Lower leg skin (tissue), 4 donors: ENCODE measurements around the gene NUDT22. TPM values are rescaled to one million over a fixed set of nuclear protein-coding genes. Genes with fewer than 3 reads are reported as not detected.

ENCODE experiments used
- DNase-seq, 2 donors: peaks; one replicate each; pipeline ENCODE4 v3.0.0-alpha.2; 2019; ENCODE audit warnings: low spot score in 2 of 2
- H3K4me3 ChIP-seq: fragments of 200-600 bp; sonication (generic); 2 replicates; pipeline ENCODE4 v1.5.1; 2017; ENCODE audit warnings: mild to moderate bottlenecking, low read depth; ENCODE audit not compliant: poor library complexity, severe bottlenecking
- POLR2A ChIP-seq, 2 donors: fragments of 450-650 bp; IDR thresholded peaks; one replicate each; pipeline ENCODE4 v1.6.1; 2016 to 2017; ENCODE audit warnings: antibody characterized with exemption in 2 of 2, mild to moderate bottlenecking in 1 of 2, moderate library complexity in 1 of 2
- WGBS, 2 donors: methylation state at CpG; one replicate each; pipeline ENCODE4 v1.1.5; 2018; 5-methylcytosine and 5-hydroxymethylcytosine counted together
- intact Hi-C: fragments of 100-400 bp; cut with DNase I; formaldehyde crosslinking; loops from one replicate; pipeline ENCODE4 v1.15.0; 2023; ENCODE audit warnings: low total_unique reads
- total RNA-seq, 4 donors: library from RNA; depleted of rRNA; stranded (reverse); fragments of >200 nt; gene quantifications; one replicate each; pipeline ENCODE4 v1.1.0, GENCODE V29; 2016
- TF ChIP-seq, protein P1 (sequence below), 3 donors: fragments of 450-650 bp; IDR thresholded peaks; one replicate each; pipeline ENCODE4 v1.5.1; 2016; ENCODE audit warnings: antibody characterized with exemption in 3 of 3, mild to moderate bottlenecking in 3 of 3, moderate library complexity in 2 of 3

NUDT22 gene
- total RNA-seq, 4 donors from 2014 or later, result 44.7 to 75.6 (median 68.3) TPM

DNA sequence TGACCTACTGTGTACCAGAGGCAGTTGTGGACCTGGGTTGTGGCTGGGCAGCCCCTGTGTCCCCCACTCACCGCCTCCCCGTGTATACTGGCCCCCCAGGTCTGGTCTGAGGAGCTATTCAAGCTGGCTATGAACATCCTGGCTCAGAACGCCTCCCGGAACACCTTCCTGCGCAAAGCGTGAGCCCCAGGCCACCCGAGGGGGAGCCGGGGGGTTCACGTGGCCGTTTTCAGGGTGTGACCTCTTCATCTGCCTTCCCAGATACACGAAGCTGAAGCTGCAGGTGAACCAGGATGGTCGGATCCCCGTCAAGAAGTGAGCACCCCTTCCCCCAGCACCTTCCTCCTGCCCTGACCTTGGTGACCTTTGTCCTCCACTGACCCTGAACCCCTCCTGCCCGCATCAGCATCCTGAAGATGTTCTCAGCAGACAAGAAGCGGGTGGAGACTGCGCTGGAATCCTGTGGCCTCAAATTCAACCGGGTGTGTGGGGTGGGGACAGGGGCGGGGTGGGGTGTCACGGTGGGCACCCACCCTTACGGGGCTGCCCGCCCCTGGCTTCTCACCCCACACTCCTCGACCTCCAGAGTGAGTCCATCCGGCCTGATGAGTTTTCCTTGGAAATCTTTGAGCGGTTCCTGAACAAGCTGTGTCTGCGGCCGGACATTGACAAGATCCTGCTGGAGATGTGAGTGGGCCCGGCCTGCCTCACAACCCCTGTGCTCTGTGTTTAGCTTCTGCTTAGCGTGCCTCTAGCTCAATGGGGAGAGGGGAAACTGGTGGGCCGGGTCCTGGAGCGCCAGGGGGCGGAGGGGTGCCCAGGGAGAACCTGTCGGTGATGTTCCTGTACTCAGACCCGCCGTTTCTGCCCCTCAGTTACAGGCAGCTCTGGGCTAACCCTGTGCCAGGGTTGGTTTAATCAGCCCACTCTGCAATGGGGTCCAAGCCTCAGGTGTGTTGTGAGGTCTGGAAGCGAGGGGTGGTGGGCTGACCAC lies 29.4 kb downstream of the NUDT22 start:
- intact Hi-C loops, result no loop called here
- WGBS, 2 donors, result 85 to 90% methylated on average over 34 to 35 of the region's 35 CpGs
- DNase-seq, result no peak
- TF ChIP-seq POLR2A (IDR thresholded peaks at IDR 0.05), result no peak
- TF ChIP-seq, protein P1, sequence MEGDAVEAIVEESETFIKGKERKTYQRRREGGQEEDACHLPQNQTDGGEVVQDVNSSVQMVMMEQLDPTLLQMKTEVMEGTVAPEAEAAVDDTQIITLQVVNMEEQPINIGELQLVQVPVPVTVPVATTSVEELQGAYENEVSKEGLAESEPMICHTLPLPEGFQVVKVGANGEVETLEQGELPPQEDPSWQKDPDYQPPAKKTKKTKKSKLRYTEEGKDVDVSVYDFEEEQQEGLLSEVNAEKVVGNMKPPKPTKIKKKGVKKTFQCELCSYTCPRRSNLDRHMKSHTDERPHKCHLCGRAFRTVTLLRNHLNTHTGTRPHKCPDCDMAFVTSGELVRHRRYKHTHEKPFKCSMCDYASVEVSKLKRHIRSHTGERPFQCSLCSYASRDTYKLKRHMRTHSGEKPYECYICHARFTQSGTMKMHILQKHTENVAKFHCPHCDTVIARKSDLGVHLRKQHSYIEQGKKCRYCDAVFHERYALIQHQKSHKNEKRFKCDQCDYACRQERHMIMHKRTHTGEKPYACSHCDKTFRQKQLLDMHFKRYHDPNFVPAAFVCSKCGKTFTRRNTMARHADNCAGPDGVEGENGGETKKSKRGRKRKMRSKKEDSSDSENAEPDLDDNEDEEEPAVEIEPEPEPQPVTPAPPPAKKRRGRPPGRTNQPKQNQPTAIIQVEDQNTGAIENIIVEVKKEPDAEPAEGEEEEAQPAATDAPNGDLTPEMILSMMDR (IDR thresholded peaks at IDR 0.05), result no peak
- no peak overlapping the region for H3K4me3 ChIP-seq

DNA sequence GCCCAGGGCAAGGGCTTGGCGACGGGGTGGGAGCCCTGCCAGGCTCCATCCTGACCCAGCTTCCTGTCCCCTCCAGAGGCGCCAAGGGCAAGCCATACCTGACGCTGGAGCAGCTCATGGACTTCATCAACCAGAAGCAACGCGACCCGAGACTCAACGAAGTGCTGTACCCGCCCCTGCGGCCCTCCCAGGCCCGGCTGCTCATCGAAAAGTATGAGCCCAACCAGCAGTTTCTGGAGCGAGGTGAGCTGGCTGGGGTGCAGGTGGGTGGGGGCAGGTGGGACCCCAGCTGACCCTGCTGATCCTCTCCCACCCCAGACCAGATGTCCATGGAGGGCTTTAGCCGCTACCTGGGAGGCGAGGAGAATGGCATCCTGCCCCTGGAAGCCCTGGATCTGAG lies 30.2 kb downstream of the NUDT22 start:
- H3K4me3 ChIP-seq, result no peak overlapping the region
- WGBS, 2 donors, result 76 to 85% methylated on average over 15 of the region's 15 CpGs
- TF ChIP-seq, protein P1 (IDR thresholded peaks at IDR 0.05), result no peak
- no peak for TF ChIP-seq POLR2A (IDR thresholded peaks at IDR 0.05)
- intact Hi-C loops, result no loop called here
- DNase-seq, result no peak

DNA sequence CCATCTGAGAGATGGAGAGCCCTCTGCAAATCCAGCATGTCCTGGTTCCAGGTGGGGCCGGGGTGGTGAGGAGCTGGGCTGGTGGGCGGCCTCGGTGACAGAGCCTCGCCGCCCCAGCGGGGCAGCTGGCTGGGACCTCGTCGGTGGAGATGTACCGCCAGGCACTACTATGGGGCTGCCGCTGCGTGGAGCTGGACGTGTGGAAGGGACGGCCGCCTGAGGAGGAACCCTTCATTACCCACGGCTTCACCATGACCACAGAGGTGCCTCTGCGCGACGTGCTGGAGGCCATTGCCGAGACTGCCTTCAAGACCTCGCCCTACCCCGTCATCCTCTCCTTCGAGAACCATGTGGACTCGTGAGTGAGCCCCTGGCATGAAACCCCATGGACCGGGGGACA lies 32.3 kb downstream of the NUDT22 start:
- no peak for TF ChIP-seq POLR2A (IDR thresholded peaks at IDR 0.05)
- TF ChIP-seq, protein P1 (IDR thresholded peaks at IDR 0.05), result no peak
- no peak overlapping the region for H3K4me3 ChIP-seq
- whole genome bisulfite sequencing, 2 donors, result 88 to 91% methylated on average over 24 of the region's 24 CpGs
- no peak for DNase-seq
- intact Hi-C loops, result no loop called here

DNA sequence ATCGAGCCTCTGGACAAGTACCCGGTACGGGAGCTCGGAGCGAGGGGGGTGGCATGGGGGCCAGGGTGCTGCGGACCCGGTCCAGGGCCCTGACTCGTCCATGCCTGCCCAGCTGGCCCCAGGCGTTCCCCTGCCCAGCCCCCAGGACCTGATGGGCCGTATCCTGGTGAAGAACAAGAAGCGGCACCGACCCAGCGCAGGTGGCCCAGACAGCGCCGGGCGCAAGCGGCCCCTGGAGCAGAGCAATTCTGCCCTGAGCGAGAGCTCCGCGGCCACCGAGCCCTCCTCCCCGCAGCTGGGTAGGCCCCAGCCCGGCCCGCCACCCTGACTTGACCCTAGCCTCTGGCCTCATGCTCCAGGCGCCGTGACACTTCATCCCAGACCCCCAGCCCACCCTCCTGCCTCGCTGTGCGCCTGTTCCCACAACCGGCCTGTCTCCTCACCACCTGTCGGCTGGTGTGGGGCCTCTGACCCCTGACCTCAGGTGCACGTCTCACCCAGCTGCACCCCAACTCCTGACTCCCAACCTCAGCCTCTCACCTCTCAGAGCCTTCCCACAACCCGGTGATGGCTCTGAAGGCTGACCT lies 33.0 kb downstream of the NUDT22 start:
- WGBS, 2 donors, result 92 to 93% methylated on average over 30 to 32 of the region's 32 CpGs
- no peak for DNase-seq
- TF ChIP-seq, protein P1 (IDR thresholded peaks at IDR 0.05), result no peak
- no peak for TF ChIP-seq POLR2A (IDR thresholded peaks at IDR 0.05)
- no peak overlapping the region for H3K4me3 ChIP-seq
- intact Hi-C loops, result no loop called here

DNA sequence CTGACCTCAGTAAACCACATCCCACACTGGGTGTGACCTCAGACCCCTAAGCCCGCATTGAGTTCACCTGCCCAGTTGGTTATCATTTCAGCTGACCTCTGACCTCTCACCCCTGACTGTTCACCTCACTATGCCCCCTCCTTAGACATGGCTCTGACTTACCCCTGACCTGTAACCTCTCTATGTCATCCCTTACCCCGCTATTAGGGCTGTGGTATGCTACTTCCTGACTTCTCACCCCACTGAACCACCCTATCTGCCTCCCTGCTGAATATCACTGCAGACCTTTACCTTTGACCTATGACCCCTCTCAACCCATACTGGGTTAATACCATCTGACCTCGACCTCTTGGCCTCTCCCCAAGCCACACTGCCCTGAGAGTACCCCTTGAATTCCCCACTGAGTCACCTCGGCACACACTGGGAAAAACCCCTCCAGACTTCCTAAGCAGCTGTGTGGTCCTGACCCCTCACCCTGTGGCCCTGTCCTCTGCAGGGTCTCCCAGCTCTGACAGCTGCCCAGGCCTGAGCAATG lies 33.5 kb downstream of the NUDT22 start:
- 78 to 82% methylated on average over 4 of the region's 4 CpGs for WGBS, 2 donors
- H3K4me3 ChIP-seq, result no peak overlapping the region
- intact Hi-C loops, result no loop called here
- no peak for DNase-seq
- no peak for TF ChIP-seq POLR2A (IDR thresholded peaks at IDR 0.05)
- TF ChIP-seq, protein P1 (IDR thresholded peaks at IDR 0.05), result no peak
